Activated naive CD4-positive, alpha-beta T cell treated with Interleukin-2 at 50 U/mL for 16 hours (primary cell): ENCODE measurements around the gene PTX4.
A peak's percentile ranks its signal among the peaks of the same experiment; 100 is the strongest.

ENCODE experiments used
- DNase-seq: peaks from one replicate; pipeline ENCODE4 v3.0.0-alpha.2; 2020

PTX4 gene

DNA sequence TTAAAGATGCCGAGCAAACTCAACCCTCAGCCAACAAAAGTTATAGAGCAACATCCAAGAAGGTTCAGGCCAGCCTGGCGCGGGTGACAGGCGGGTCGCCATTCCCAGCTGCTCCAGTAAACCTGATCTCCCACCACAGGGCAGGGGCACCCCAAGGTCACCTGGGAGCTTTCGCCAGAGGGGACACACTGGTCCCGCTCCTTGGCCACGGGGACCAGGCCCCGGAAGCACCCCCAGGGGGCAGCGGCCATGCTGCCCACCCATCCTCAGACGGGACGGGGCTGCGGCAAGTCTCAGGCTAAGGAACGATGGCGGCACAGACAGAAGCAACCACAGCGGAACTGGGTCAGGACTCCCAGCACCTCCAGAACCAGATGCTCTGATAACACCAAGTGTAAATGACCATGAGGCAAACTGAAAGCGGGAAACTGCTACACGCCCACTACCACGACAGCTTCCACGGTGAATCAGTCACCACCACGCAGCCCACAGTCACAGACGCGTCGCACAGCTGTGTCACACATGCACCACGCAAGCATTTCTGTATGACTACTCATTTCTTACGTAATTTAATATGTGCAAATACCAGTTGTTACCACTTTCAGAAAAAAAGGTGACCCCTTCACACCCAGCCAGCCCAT is 30.3 kb downstream of the PTX4 start:
- DNase-seq: peak; percentile 50

- DNase-seq: no peak
Measured at GRCh38 chr16:1457489-1458245, 31.1 kb downstream of the PTX4 start.

DNA sequence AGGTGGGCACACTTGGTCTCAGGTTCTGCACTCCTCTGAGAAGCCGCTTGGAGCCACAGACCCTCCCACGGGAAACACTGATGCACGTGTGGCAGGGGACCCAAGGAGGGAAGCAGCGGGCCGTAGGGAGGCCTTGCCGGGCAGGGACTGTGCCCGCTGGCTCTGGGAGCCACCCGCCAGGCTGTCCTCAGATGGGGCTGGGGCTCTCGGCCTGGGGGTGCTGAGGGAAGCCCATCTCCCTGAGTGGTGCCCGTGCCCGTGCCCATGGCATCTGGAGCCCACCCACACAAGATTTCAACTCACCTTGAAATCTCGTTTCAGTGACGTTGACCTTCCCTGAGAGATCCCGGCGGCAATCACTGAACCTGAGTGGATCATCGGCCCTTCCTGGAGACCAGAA is 31.8 kb downstream of the PTX4 start:
- DNase-seq: no peak

GRCh38 chr16:1455190-1456171 is 33.3 kb downstream of the PTX4 start:
- DNase-seq: no peak

- no peak for DNase-seq
Measured at GRCh38 chr16:1454561-1454960, 34.2 kb downstream of the PTX4 start.

GRCh38 chr16:1453316-1453715 is 35.4 kb downstream of the PTX4 start:
- no peak for DNase-seq

GRCh38 chr16:1452530-1452929 is 36.2 kb downstream of the PTX4 start:
- DNase-seq: no peak

- no peak for DNase-seq
Measured at GRCh38 chr16:1451702-1452392, 36.9 kb downstream of the PTX4 start.

DNA sequence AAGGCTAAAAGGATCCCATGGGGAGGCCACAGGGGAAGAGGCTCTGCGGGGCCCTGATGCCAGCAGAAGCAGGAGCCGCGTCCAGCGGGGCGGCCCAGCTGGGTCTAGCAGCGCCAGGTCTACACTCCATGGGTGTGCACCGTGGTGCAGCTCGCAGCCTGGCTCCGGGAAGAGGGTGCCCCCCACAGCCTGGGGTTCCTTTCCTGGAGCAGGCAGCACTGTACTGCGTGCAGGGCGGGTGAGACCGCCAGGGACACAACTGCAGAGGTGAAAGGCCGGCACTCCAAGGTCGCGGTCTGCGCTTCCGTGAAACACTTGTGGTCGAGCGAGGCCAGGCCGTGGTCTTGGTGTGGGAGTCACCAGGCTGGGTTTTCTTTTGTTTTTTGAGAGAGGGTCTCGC is 37.9 kb downstream of the PTX4 start:
- DNase-seq: no peak

GRCh38 chr16:1450218-1450617 is 38.5 kb downstream of the PTX4 start:
- DNase-seq: no peak

DNA sequence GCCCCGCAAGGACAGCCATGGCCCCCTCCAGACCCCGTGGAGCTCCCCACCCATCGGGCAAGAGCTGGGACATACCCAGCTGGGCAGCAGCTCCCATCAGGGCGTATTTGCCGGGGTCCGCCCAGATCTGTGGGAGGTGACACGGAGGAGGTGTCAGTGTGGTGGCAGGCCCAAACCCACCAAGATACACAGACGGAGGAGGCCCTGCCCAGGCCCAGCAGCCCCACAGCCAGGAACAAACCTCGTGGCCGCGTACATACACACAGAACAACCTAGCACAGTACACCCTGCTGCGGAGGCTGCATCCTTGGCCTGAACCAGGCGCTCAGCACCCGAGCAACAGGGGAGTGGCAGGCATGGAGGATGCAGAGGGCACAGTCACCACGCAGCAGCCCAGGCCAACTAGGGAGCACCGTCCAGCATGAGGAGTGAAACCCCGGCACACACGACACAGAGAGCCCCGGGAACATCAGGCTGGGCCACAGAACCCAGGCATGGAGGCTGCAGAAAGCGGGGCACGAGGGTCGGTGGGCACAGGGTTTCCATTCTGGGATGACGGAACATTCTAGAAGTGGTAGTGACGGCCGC is 39.4 kb downstream of the PTX4 start:
- DNase-seq: no peak

- DNase-seq: no peak
Measured at GRCh38 chr16:1448536-1449116, 40.1 kb downstream of the PTX4 start.

DNA sequence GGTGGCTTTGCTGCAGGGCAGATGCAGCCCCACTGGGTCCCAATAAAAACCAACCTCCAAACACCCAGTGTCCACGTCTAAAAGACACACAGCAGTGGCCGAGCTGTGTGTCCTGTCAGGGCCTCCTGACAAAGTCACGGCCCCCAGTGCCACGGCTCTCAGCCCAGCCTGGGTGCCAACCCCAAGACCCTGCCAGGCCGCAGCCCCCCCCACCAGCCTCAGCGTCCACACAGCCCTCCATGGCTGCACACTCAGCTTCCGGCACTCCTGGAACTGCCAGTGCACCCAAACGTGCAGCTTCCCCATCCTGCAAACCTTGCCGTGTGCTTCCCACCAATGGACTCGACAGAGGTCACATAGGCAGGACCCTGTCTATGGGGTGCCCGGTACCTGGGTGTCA is 40.8 kb downstream of the PTX4 start:
- DNase-seq: no peak

DNA sequence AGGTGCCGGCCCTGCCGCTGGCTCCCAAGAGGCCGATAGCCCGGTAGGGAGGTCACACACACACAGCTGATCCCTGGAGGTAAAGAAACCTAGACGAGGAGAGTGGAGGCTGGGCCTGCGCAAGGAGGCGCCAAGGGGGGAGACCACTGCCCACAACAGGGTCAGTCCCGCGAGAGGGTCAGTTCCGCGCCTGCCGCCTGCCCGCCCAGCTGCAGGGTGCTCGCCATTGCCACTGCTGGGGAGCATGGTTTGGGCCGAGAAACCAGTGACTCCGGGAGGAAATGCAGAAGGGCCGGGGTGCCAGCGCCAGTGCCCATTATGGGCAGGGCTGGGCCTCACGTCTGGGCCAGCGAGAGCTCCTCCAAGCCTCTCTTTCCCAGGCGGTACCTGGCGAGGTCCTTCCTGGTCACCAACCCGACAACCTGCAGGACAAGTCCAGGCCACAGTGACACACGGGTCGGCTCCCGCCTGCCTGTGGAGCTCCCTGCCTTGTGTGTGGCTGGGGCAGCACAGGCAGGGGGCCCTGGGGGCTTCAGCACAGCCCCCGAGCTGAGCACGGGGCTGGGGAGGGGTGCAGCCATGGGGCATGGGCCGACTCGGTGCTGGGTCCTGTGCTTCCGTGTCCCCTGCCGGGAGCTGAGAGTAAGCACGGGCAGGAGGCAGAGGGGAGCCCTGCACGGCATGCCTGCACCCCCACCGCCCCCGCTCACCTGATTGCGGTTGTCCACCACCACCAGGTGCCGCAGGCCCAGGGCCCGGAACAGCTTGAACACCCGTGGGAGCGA is 42.3 kb downstream of the PTX4 start:
- no peak for DNase-seq

GRCh38 chr16:1445518-1446203 is 43.1 kb downstream of the PTX4 start:
- DNase-seq: no peak

DNA sequence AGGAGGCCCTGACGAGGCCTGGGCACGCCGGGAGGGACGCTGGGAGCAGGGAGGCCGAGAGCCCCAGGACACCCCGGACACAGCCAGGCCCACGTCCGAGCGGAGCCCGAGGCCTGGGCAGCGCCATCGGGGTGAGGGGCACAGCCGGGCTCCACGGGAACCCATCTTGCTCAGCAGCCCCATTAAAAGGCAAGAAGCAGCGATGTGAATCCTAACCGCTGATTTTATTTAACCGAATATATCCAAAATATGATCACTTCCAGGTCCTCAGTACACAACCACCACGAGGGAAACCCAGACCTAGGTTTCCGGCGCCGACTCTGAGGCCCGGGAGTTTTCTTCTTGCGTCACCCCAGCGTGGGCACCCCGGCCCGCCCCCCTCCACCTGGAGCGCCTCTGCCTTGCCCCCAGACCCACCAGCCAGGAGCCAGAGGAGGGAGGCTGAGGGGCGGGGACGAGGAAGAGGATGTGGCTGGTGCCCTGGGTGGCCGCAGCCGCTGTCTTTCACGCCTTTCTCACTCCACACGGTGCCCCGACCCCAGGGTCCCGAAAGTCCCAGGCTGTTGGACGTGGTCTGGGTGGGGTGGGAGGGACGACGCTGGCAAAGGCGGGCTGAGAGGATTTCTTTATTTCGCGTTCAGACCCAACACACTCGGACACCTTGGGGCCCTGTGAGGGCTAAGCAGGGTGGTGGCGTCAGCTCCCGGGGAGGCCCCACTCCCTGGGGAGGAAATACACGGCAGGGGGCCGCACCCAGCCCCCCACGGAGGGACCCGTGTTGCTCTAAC is 43.8 kb downstream of the PTX4 start:
- DNase-seq: no peak

- DNase-seq: no peak
Measured at GRCh38 chr16:1443980-1444729, 44.6 kb downstream of the PTX4 start, which contains the start of gene CCDC154. TSS of gene CCDC154 (minus strand) at chr16:1444556. CDS start at chr16:1444322, 234 bp downstream.

DNA sequence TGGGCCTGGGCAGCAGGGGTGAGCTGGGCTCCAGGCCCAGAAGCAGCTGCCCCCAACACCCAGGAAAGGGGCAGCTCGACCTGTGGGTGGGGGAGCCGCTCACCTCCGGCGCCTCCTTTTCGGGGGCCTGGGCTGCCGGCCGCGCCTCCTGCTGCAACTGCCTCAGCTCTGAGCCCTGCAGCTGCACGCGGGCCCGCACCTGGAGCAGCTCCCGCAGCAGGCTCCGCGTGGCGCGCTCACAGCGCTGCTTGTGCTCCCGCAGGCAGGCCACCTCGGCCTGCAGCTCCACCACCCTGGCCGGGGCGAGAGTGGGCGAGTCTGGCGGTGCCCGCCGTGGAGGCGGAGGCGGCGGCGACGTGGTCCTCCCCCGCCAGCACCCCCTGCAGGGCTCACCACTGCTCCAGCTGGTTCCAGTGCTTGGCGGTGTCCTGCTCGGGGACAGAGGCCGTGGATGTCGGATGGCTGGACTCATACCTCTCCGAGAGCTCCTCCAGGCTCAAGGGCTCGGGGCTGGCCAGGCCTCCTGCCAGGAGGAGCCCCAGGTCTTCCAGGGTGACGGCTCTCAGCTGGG is 45.3 kb downstream of the PTX4 start:
- DNase-seq: no peak

- no peak for DNase-seq
Measured at GRCh38 chr16:1442697-1443096, 46.0 kb downstream of the PTX4 start.
